Measurements from ENCODE around the gene NBEAL2.

Gene NBEAL2

GRCh38 chr3:46998121-46998851 is 18.8 kb downstream of the NBEAL2 start:
- DNase-seq (ENCODE audit: extremely low read depth, low read depth) = no peak
- TF ChIP-seq CTCF (IDR thresholded peaks at IDR 0.05; ENCODE audit: low read depth, low read length) = peak; percentile 61

- TF ChIP-seq CTCF (IDR thresholded peaks at IDR 0.05; ENCODE audit: low read depth, low read length) = no peak
- no peak for DNase-seq (ENCODE audit: extremely low read depth, low read depth)
Observed at GRCh38 chr3:46998852-46999515, 19.5 kb downstream of the NBEAL2 start.

GRCh38 chr3:46999516-47000197 is 20.2 kb downstream of the NBEAL2 start:
- TF ChIP-seq CTCF (IDR thresholded peaks at IDR 0.05; ENCODE audit: low read depth, low read length) = no peak
- no peak for DNase-seq (ENCODE audit: extremely low read depth, low read depth)

GRCh38 chr3:47000198-47000815 is 20.8 kb downstream of the NBEAL2 start:
- DNase-seq (ENCODE audit: extremely low read depth, low read depth) = no peak
- TF ChIP-seq CTCF (IDR thresholded peaks at IDR 0.05; ENCODE audit: low read depth, low read length) = no peak

- no peak for TF ChIP-seq CTCF (IDR thresholded peaks at IDR 0.05; ENCODE audit: low read depth, low read length)
- no peak for DNase-seq (ENCODE audit: extremely low read depth, low read depth)
Observed at GRCh38 chr3:47000922-47001730, 21.7 kb downstream of the NBEAL2 start.

- no peak for DNase-seq (ENCODE audit: extremely low read depth, low read depth)
- TF ChIP-seq CTCF (IDR thresholded peaks at IDR 0.05; ENCODE audit: low read depth, low read length) = no peak
Observed at GRCh38 chr3:47001731-47002170, 22.3 kb downstream of the NBEAL2 start.
